IMR-90 (cell line): Measurements from ENCODE around the gene OSCP1. TPM values are rescaled to one million over a fixed set of nuclear protein-coding genes. Genes with fewer than 3 reads are reported as not detected.

ENCODE experiments used
- ATAC-seq: fragments of 200-7000 bp; cut with Tn5 transposase; 2 replicates; pipeline ENCODE4 v1.9.1; 2020; ENCODE audit warnings: low read depth, mild to moderate bottlenecking, moderate library complexity
- BruUV-seq: library from RNA; stranded (reverse); fragments of 400-500 nt; replicated peaks from 2 replicates; lab custom pipeline; 2021; lab: Mats Ljungman, UMichigan
- CTCF ChIA-PET: fragments of 300-600 bp; formaldehyde crosslinking; extraction: SDS; loops from one replicate; lab custom pipeline; 2021; ENCODE audit warnings: antibody characterized with exemption; lab: Yijun Ruan, JAX
- POLR2A ChIA-PET: fragments of 300-600 bp; sonication (Branson Sonifier 250); formaldehyde crosslinking; loops from one replicate; lab custom pipeline; 2022; ENCODE audit warnings: antibody characterized with exemption; ENCODE audit not compliant: unreplicated experiment; lab: Charles Lee
- DNase-seq: peaks from one replicate; pipeline ENCODE4 v3.0.0; 2013
- H2AFZ ChIP-seq: replicated peaks from 2 replicates; pipeline ENCODE3; 2013; ENCODE audit warnings: low read length, mild to moderate bottlenecking; ENCODE audit not compliant: poor library complexity
- H2AK5ac ChIP-seq: 2 replicates; pipeline ENCODE4 v1.6.1; 2013; ENCODE audit warnings: low read depth, low read length, inconsistent platforms
- H2AK9ac ChIP-seq: replicated peaks from 2 replicates; pipeline ENCODE3; 2013; ENCODE audit warnings: mild to moderate bottlenecking, low read depth, low read length, moderate library complexity; ENCODE audit not compliant: poor library complexity
- H2BK120ac ChIP-seq: 2 replicates; pipeline ENCODE4 v1.6.1; 2013; ENCODE audit warnings: low read depth, low read length, inconsistent platforms
- H2BK15ac ChIP-seq: 3 replicates; pipeline ENCODE4 v1.6.1; 2013; ENCODE audit warnings: low read depth, low read length, inconsistent platforms
- H2BK20ac ChIP-seq: 2 replicates; pipeline ENCODE4 v1.6.1; 2013; ENCODE audit warnings: low read depth, mild to moderate bottlenecking, inconsistent platforms, low read length, moderate library complexity
- H2BK5ac ChIP-seq: 2 replicates; pipeline ENCODE4 v1.6.1; 2013; ENCODE audit warnings: mild to moderate bottlenecking, low read depth, low read length, inconsistent platforms; ENCODE audit not compliant: poor library complexity, severe bottlenecking
- H3K14ac ChIP-seq: replicated peaks from 2 replicates; pipeline ENCODE4 v1.6.1; 2013; ENCODE audit warnings: low read depth, low read length, inconsistent platforms
- H3K18ac ChIP-seq: 2 replicates; pipeline ENCODE4 v1.6.1; 2013; ENCODE audit warnings: low read depth, low read length, control low read depth
- H3K23ac ChIP-seq: 2 replicates; pipeline ENCODE4 v1.6.1; 2013; ENCODE audit warnings: low read depth, low read length, inconsistent platforms
- H3K27ac ChIP-seq: 2 replicates; pipeline ENCODE4 v1.5.1; 2013; ENCODE audit warnings: mild to moderate bottlenecking, control low read depth, low read length; ENCODE audit not compliant: insufficient read depth
- H3K27me3 ChIP-seq: 2 replicates; pipeline ENCODE4 v1.6.1; 2013; ENCODE audit warnings: low read length; ENCODE audit not compliant: control insufficient read depth, insufficient read depth
- H3K36me3 ChIP-seq: 2 replicates; pipeline ENCODE4 v1.6.1; 2013; ENCODE audit warnings: low read length, mixed read lengths; ENCODE audit not compliant: control insufficient read depth, insufficient read depth
- H3K4ac ChIP-seq: 2 replicates; pipeline ENCODE4 v1.6.1; 2013; ENCODE audit warnings: low read depth, low read length, inconsistent platforms
- H3K4me1 ChIP-seq: 2 replicates; pipeline ENCODE4 v1.6.1; 2013; ENCODE audit warnings: low read length, mixed read lengths; ENCODE audit not compliant: control insufficient read depth, insufficient read depth
- H3K4me2 ChIP-seq: 2 replicates; pipeline ENCODE4 v1.6.1; 2013; ENCODE audit warnings: low read depth, mild to moderate bottlenecking, control low read depth, low read length, moderate library complexity
- H3K4me3 ChIP-seq: 2 replicates; pipeline ENCODE4 v1.5.1; 2013; ENCODE audit warnings: low read depth, mild to moderate bottlenecking, control low read depth, low read length, moderate library complexity; ENCODE audit not compliant: insufficient read depth
- H3K56ac ChIP-seq: 2 replicates; pipeline ENCODE4 v1.6.1; 2013; ENCODE audit warnings: low read length, inconsistent platforms; ENCODE audit not compliant: insufficient read depth; ENCODE audit errors: extremely low read depth
- H3K79me1 ChIP-seq, 2 experiments: 2 replicates each; pipeline ENCODE4 v1.6.1; 2013; ENCODE audit warnings: low read length in 2 of 2, inconsistent platforms in 1 of 2, low read depth in 1 of 2
- H3K9ac ChIP-seq: 2 replicates; pipeline ENCODE4 v1.6.1; 2013; ENCODE audit warnings: low read depth, low read length, control low read depth
- H3K9me1 ChIP-seq: 2 replicates; pipeline ENCODE4 v1.6.1; 2013; ENCODE audit warnings: low read length, inconsistent platforms; ENCODE audit not compliant: insufficient read depth
- H3K9me3 ChIP-seq: 2 replicates; pipeline ENCODE4 v1.6.1; 2013; ENCODE audit warnings: low read length; ENCODE audit not compliant: control insufficient read depth, insufficient read depth
- H4K20me1 ChIP-seq: 2 replicates; pipeline ENCODE4 v1.6.1; 2013; ENCODE audit warnings: low read length, inconsistent platforms; ENCODE audit not compliant: insufficient read depth
- H4K5ac ChIP-seq: 2 replicates; pipeline ENCODE4 v1.6.1; 2013; ENCODE audit warnings: mild to moderate bottlenecking, low read depth, low read length, control low read depth
- H4K8ac ChIP-seq, 2 experiments: 2 replicates each; pipeline ENCODE4 v1.6.1; 2013; ENCODE audit warnings: low read depth in 2 of 2, low read length in 2 of 2, control low read depth in 1 of 2, inconsistent platforms in 1 of 2
- H4K91ac ChIP-seq: 2 replicates; pipeline ENCODE4 v1.6.1; 2013; ENCODE audit warnings: low read depth, low read length, inconsistent platforms; ENCODE audit not compliant: insufficient read depth
- BHLHE40 ChIP-seq: fragments of 150-350 bp; IDR thresholded peaks from 2 replicates; pipeline ENCODE4 v1.6.1; 2016; ENCODE audit warnings: mild to moderate bottlenecking, low read depth, low read length
- CEBPB ChIP-seq: IDR thresholded peaks from 2 replicates; pipeline ENCODE4 v1.6.1; 2012; ENCODE audit warnings: low read depth, low read length, improper control_type of control experiment
- CHD1 ChIP-seq: IDR thresholded peaks from 2 replicates; pipeline ENCODE4 v1.6.1; 2012; ENCODE audit warnings: low read depth, low read length, improper control_type of control experiment
- FOS ChIP-seq: fragments of 150-350 bp; IDR thresholded peaks from 2 replicates; pipeline ENCODE4 v1.6.1; 2016; ENCODE audit warnings: low read depth, low read length
- MAFK ChIP-seq: IDR thresholded peaks from 2 replicates; pipeline ENCODE4 v1.6.1; 2012; ENCODE audit warnings: low read depth, low read length, improper control_type of control experiment
- MAZ ChIP-seq: IDR thresholded peaks from 2 replicates; pipeline ENCODE4 v1.6.1; 2012; ENCODE audit warnings: low read depth, mild to moderate bottlenecking, low read length, improper control_type of control experiment, moderate library complexity, borderline replicate concordance
- MXI1 ChIP-seq: IDR thresholded peaks from 2 replicates; pipeline ENCODE4 v1.6.1; 2012; ENCODE audit warnings: low read depth, mild to moderate bottlenecking, low read length, moderate library complexity, borderline replicate concordance
- NFE2L2 ChIP-seq: fragments of 150-350 bp; IDR thresholded peaks from 2 replicates; pipeline ENCODE4 v1.6.1; 2016; ENCODE audit warnings: low read depth, mild to moderate bottlenecking, low read length
- POLR2A ChIP-seq: IDR thresholded peaks from 2 replicates; pipeline ENCODE4 v1.6.1; 2012; ENCODE audit warnings: mild to moderate bottlenecking, low read depth, low read length
- RAD21 ChIP-seq: IDR thresholded peaks from 2 replicates; pipeline ENCODE4 v1.6.1; 2012; ENCODE audit warnings: low read length, improper control_type of control experiment
- RCOR1 ChIP-seq: IDR thresholded peaks from 2 replicates; pipeline ENCODE4 v1.6.1; 2012; ENCODE audit warnings: mild to moderate bottlenecking, low read length, improper control_type of control experiment; ENCODE audit not compliant: insufficient replicate concordance
- RFX5 ChIP-seq: IDR thresholded peaks from 2 replicates; pipeline ENCODE4 v1.8.0; 2012; ENCODE audit warnings: low read depth, mild to moderate bottlenecking, low read length, moderate library complexity
- SMC3 ChIP-seq: fragments of 150-350 bp; IDR thresholded peaks from 2 replicates; pipeline ENCODE4 v1.6.1; 2016; ENCODE audit warnings: low read depth, mild to moderate bottlenecking, antibody characterized with exemption, low read length, moderate library complexity
- WGBS, 2 experiments: methylation state at CpG; one replicate each; pipeline versions ENCODE4 v1.1.5 to v1.1.7; 2013; ENCODE audit warnings: missing lambda C conversion rate in 2 of 2; ENCODE audit not compliant: insufficient read length in 1 of 2; ENCODE audit errors: extremely low coverage in 2 of 2; 5-methylcytosine and 5-hydroxymethylcytosine counted together
- dilution Hi-C: fragments of 300-500 bp; cut with HindIII; formaldehyde crosslinking; loops from one replicate; pipeline ENCODE4 v1.14.3; 2018; ENCODE audit warnings: low sequenced_read_pairs; ENCODE audit not compliant: unreplicated experiment
- in situ Hi-C: fragments of 300-500 bp; cut with MboI; formaldehyde crosslinking; loops from 3 replicates; pipeline ENCODE4 v1.14.3; 2019; ENCODE audit warnings: low sequenced_read_pairs, inconsistent platforms, mixed read lengths
- intact Hi-C: fragments of 100-400 bp; cut with micrococcal nuclease; formaldehyde crosslinking; loops from 2 replicates; pipeline ENCODE4 v1.10.0; 2022
- polyA plus RNA-seq, 3 experiments: library from polyadenylated mRNA; depleted of rRNA; stranded (reverse); fragments of >200 nt; gene quantifications; 2 replicates each; pipeline ENCODE4 v1.2.3, GENCODE V29; 2012; ENCODE audit warnings: low replicate concordance in 1 of 3
- total RNA-seq: library from RNA; depleted of rRNA; stranded (reverse); fragments of >200 nt; gene quantifications from 2 replicates; pipeline ENCODE4 v1.2.3, GENCODE V29; 2012
- TF ChIP-seq, protein P1 (sequence below): conservative IDR thresholded peaks from 2 replicates; pipeline ENCODE4 v1.5.1; 2012; ENCODE audit warnings: mild to moderate bottlenecking, low read depth, low read length, improper control_type of control experiment
- TF ChIP-seq, protein P2 (sequence below): fragments of 150-350 bp; IDR thresholded peaks from 2 replicates; pipeline ENCODE4 v1.6.1; 2016; ENCODE audit warnings: low read depth, mild to moderate bottlenecking, low read length, moderate library complexity, borderline replicate concordance
- TF ChIP-seq, protein P3 (sequence below): fragments of 150-350 bp; IDR thresholded peaks from 2 replicates; pipeline ENCODE4 v1.6.1; 2017; ENCODE audit warnings: mild to moderate bottlenecking, antibody characterized with exemption, low read length, low read depth

Gene OSCP1
- total and polyA plus RNA-seq, 2 of the 4 experiments (the other 2 are of a cell fraction): 7.8 to 11.8 TPM

- 63% methylated on average over 5 of the region's 6 CpGs; no CpG with 5 or more reads in 1 of the 2 experiments for WGBS, 2 experiments
- Histone ChIP-seq H4K20me1 (no peaks in the 10 kb centered on the region), H3K56ac (no peak overlapping the region), H3K4me1 (no peaks in the 10 kb centered on the region), H3K9me1 (no peaks in the 10 kb centered on the region), H2AK9ac (no peak overlapping the region), H2BK120ac (no peak overlapping the region), H3K4me3 (no peak overlapping the region), H2BK5ac (no peak overlapping the region), H2BK15ac (no peak overlapping the region), H4K8ac (no peak overlapping the region), H3K4ac (no peak overlapping the region), H3K14ac (no peak overlapping the region), H3K9me3 (no peaks in the 10 kb centered on the region), H3K27me3 (peaks cover 19% of the 10 kb centered on the region), H3K4me2 (no peak overlapping the region), H3K23ac (no peak overlapping the region), H3K9ac (no peak overlapping the region), H4K91ac (no peak overlapping the region), H4K5ac (no peak overlapping the region), H2BK20ac (no peak overlapping the region), H3K18ac (no peak overlapping the region), H3K36me3 (no peaks in the 10 kb centered on the region), H3K27ac (no peak overlapping the region), H2AFZ (no peak overlapping the region), H2AK5ac (no peak overlapping the region), H3K79me1 (no peaks in the 10 kb centered on the region)
- intact Hi-C loops (no loop called here), dilution Hi-C loops (no loop called here), in situ Hi-C loops (loop anchor here (25.0 kb wide), 1 partner anchor 1540 kb away; the partner anchor contains the start of genes FHL3 and UTP11)
- no TSS peak for BruUV-seq
- DNase-seq: no peak
- ChIA-PET CTCF (no interaction called here), POLR2A (no interaction called here)
- TF ChIP-seq, protein P1, sequence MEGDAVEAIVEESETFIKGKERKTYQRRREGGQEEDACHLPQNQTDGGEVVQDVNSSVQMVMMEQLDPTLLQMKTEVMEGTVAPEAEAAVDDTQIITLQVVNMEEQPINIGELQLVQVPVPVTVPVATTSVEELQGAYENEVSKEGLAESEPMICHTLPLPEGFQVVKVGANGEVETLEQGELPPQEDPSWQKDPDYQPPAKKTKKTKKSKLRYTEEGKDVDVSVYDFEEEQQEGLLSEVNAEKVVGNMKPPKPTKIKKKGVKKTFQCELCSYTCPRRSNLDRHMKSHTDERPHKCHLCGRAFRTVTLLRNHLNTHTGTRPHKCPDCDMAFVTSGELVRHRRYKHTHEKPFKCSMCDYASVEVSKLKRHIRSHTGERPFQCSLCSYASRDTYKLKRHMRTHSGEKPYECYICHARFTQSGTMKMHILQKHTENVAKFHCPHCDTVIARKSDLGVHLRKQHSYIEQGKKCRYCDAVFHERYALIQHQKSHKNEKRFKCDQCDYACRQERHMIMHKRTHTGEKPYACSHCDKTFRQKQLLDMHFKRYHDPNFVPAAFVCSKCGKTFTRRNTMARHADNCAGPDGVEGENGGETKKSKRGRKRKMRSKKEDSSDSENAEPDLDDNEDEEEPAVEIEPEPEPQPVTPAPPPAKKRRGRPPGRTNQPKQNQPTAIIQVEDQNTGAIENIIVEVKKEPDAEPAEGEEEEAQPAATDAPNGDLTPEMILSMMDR: no peak
- TF ChIP-seq, protein P2, sequence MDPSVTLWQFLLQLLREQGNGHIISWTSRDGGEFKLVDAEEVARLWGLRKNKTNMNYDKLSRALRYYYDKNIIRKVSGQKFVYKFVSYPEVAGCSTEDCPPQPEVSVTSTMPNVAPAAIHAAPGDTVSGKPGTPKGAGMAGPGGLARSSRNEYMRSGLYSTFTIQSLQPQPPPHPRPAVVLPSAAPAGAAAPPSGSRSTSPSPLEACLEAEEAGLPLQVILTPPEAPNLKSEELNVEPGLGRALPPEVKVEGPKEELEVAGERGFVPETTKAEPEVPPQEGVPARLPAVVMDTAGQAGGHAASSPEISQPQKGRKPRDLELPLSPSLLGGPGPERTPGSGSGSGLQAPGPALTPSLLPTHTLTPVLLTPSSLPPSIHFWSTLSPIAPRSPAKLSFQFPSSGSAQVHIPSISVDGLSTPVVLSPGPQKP: no peak
- TF ChIP-seq CEBPB: no peak
- TF ChIP-seq FOS: no peak
- TF ChIP-seq BHLHE40: no peak
- TF ChIP-seq SMC3: no peak
- TF ChIP-seq, protein P3, sequence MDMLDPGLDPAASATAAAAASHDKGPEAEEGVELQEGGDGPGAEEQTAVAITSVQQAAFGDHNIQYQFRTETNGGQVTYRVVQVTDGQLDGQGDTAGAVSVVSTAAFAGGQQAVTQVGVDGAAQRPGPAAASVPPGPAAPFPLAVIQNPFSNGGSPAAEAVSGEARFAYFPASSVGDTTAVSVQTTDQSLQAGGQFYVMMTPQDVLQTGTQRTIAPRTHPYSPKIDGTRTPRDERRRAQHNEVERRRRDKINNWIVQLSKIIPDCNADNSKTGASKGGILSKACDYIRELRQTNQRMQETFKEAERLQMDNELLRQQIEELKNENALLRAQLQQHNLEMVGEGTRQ: no peak
- TF ChIP-seq MXI1: no peak
- TF ChIP-seq MAFK: no peak
- TF ChIP-seq MAZ: no peak
- TF ChIP-seq RAD21: no peak
- no peak for TF ChIP-seq RCOR1
- TF ChIP-seq RFX5: no peak
- TF ChIP-seq NFE2L2: no peak
- TF ChIP-seq CHD1: no peak
- no peak for TF ChIP-seq POLR2A
- ATAC-seq: no peak
Observed at GRCh38 chr1:36472656-36473055, 22.4 kb upstream of the OSCP1 start.
